GM12872 (cell line): Measurements from ENCODE around the gene PON2.

Source experiments
- TF ChIP-seq, protein P1 (sequence below): IDR thresholded peaks from 3 replicates; pipeline ENCODE4 v1.5.1; 2011; ENCODE audit warnings: low read depth, mild to moderate bottlenecking, low read length, moderate library complexity; ENCODE audit not compliant: insufficient read depth

The PON2 gene

DNA sequence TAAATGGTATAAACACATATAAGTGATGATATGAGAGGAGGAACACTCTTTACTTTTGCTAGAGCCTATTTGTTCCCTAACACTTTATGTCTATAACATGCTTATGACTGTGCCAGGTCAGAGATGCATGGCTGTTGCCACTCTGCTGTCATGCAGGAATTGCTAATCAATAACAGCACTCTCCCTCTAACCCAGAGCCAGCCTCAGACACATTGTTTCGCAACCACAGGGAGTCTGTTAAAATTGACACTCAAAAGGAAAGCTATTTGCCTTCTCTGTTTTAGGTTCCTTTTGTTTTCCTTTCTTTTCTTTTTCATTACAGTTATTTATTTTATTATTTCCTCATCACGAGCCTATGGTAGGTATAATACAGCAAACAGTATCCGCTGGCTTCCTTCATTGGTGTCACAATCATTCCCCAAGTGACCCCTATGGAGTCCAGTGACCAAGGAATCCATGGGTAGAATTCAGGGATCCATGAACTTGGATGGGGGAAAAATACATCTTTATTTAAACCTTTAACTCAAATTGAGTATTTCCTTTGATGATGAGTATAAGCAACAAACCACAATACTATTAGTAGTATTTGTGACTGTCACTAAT is 6.8 kb downstream of the PON2 start:
- TF ChIP-seq, protein P1, sequence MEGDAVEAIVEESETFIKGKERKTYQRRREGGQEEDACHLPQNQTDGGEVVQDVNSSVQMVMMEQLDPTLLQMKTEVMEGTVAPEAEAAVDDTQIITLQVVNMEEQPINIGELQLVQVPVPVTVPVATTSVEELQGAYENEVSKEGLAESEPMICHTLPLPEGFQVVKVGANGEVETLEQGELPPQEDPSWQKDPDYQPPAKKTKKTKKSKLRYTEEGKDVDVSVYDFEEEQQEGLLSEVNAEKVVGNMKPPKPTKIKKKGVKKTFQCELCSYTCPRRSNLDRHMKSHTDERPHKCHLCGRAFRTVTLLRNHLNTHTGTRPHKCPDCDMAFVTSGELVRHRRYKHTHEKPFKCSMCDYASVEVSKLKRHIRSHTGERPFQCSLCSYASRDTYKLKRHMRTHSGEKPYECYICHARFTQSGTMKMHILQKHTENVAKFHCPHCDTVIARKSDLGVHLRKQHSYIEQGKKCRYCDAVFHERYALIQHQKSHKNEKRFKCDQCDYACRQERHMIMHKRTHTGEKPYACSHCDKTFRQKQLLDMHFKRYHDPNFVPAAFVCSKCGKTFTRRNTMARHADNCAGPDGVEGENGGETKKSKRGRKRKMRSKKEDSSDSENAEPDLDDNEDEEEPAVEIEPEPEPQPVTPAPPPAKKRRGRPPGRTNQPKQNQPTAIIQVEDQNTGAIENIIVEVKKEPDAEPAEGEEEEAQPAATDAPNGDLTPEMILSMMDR: no peak

DNA sequence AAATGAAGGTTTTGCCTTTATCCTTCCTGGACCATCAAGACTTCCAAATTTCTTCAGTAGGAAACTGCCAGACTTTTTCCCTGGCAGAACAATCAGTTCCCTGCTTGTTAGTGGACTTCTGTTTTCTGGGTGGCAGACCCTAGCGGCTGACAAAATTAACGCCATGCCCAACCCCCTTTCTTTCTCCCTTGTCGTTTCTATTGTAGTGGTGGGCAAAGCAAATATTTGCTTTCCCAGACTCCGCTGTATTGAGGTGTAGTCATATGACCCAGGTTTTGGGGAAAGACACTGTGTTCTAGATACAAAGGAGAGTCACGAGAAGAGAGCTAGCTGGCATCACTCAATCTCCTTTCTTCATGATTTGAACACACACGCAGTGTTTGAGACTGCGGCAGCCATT is 7.7 kb downstream of the PON2 start:
- TF ChIP-seq, protein P1: no peak

DNA sequence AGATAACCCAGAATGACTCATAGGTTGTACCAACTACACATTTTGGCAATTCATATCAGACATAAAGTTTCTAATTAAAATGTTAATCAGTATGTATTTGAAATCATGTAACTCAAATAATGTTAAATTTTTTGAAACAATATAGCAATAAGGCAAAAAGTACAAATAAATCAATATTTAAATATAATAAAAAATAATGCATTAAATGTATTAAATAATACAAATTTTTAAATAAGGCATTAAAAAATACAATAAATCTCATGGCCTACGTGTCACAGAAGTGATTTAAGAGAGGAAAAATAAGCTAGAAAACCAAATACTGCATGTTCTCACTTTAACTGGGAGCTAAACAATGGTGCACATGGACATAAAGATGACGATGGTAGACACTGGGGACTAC is 9.1 kb downstream of the PON2 start:
- TF ChIP-seq, protein P1: no peak

DNA sequence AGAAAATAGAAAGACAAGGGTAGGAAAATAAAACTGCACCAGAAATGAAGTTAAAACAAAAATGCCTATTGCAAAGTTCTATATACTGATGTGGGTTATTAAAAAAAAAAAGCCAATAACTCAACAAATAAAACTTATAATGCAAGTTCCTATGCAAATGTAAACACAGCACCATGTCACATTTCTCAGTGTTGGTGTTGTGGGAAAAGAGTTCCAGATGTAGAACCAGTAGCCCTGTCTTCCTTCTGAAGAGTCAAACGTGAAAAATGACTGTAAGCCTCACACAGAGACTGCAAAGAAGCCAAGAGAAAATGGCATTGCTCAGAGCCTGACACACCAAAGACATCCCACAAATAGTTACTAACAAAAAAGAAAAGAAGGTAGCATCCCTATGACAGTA is 10.1 kb downstream of the PON2 start:
- TF ChIP-seq, protein P1: no peak

DNA sequence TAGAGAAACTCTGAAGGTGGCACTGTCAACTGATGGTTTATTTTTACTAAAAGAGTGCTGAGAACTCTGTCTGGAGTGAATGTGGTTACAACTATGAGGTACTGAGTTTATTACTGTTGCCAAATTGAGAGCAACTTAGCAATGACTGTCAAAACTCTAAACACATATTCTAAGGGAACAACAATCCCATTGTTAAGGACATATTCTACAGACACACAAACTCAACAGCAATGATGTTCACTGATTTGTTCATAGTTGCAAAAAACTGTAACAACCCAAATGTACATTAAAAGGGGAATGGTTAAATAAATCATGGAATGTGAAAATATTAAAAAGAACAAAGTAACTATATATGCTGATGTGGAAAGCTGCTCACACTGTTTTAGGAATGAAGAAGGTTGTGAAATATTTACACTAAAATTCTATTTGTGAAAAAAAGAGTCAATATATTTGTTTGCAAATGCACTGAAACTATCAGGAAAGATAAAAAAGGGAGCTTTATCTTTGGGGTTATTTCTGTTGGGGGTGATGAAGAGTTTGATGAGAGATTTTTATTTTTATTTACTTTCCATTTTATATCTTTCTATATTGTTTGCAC is 12.9 kb downstream of the PON2 start:
- TF ChIP-seq, protein P1: no peak

- TF ChIP-seq, protein P1: no peak
These were observed 13.6 kb downstream of the PON2 start for GRCh38 chr7:95421000-95421846.

GRCh38 chr7:95412075-95412474 is 22.8 kb downstream of the PON2 start:
- TF ChIP-seq, protein P1: no peak
